ENCODE results near the gene MITD1. TPM values are rescaled to one million over a fixed set of nuclear protein-coding genes. Genes with fewer than 3 reads are reported as not detected.
"Not testable (repeated sequence)": the region's sequence is repeated elsewhere in the genome, so short reads cannot be mapped to it uniquely, and the experiment has no call there.

Gene MITD1
- total RNA-seq, 2 donors from 2014 or later = 39.2 to 47.3 TPM

GRCh38 chr2:99200076-99200800 lies 19.4 kb upstream of the MITD1 start:
- DNase-seq = no peak
- 91 to 100% methylated on average over 2 to 7 of the region's 7 CpGs for WGBS, 2 experiments (ENCODE audit: insufficient coverage in 1 of 2, insufficient read length in 1 of 2)
- Histone ChIP-seq H3K4me3 (ENCODE audit: low read length) (no peak overlapping the region), H3K4me1 (ENCODE audit: control insufficient read depth, insufficient read depth, low read length) (no peaks in the 10 kb centered on the region), H3K27me3 (ENCODE audit: control insufficient read depth, insufficient read depth, low read length, poor library complexity, severe bottlenecking) (no peaks in the 10 kb centered on the region), H3K27ac (ENCODE audit: low read depth, low read length) (no peak overlapping the region), H3K36me3 (ENCODE audit: control insufficient read depth, insufficient read depth, low read length) (peaks cover 32% of the 10 kb centered on the region), H3K9me3 (ENCODE audit: control insufficient read depth, low read length) (peaks cover 14% of the 10 kb centered on the region), H3K9ac (ENCODE audit: extremely low read depth, low read length, poor library complexity, severe bottlenecking) (no peak overlapping the region)
- no peak overlapping the region for H3K27ac Mint-ChIP-seq
- H3K27me3 Mint-ChIP-seq (ENCODE audit: insufficient read depth) = no peaks in the 10 kb centered on the region
- H3K4me1 Mint-ChIP-seq = no peaks in the 10 kb centered on the region
- peaks cover 28% of the 10 kb centered on the region for H3K36me3 Mint-ChIP-seq (ENCODE audit: low read depth)
- TF ChIP-seq, protein P1, sequence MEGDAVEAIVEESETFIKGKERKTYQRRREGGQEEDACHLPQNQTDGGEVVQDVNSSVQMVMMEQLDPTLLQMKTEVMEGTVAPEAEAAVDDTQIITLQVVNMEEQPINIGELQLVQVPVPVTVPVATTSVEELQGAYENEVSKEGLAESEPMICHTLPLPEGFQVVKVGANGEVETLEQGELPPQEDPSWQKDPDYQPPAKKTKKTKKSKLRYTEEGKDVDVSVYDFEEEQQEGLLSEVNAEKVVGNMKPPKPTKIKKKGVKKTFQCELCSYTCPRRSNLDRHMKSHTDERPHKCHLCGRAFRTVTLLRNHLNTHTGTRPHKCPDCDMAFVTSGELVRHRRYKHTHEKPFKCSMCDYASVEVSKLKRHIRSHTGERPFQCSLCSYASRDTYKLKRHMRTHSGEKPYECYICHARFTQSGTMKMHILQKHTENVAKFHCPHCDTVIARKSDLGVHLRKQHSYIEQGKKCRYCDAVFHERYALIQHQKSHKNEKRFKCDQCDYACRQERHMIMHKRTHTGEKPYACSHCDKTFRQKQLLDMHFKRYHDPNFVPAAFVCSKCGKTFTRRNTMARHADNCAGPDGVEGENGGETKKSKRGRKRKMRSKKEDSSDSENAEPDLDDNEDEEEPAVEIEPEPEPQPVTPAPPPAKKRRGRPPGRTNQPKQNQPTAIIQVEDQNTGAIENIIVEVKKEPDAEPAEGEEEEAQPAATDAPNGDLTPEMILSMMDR (conservative IDR thresholded peaks at IDR 0.05) = no peak
- no peak overlapping the region for H3K4me3 Mint-ChIP-seq
- H3K9me3 Mint-ChIP-seq = peaks cover 23% of the 10 kb centered on the region

DNA sequence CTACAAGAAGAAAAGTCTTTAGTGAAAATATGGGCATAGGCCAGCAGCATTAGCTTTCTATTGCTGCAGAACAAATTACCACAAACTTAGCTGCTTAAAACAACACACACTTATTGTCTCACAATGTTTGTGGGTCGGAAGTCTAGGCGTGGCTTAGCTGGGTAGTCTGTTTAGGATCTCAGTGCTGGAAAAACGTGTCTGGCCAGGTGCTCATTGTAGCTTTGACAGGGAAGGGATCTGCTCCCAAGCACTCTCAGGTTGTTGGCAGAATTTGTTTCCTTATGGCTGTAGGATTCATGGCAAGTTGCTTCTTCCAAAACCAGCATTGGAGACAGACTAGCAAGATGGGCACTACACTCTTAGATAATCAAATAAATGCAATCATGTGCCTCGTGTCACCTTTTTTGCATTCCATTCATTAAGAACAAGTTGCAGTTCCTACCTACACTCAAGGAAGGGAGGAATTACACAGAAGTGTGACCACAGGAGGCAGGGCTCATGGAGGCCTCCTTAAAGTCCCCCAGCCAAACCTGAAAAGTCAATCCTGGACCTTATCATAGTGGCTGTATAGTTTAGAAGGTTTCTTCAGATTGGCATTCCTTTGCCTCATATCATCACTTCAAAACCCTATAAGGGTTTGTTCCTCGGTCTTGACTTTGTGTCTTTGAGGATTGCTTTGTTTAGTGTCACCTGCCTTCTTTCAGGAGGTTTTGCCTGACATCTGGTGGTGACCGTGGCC lies 17.4 kb upstream of the MITD1 start:
- TF ChIP-seq, protein P1 (conservative IDR thresholded peaks at IDR 0.05) = peak; percentile 35
- no peak overlapping the region for H3K27ac ChIP-seq (ENCODE audit: low read depth, low read length)
- H3K9me3 ChIP-seq (ENCODE audit: control insufficient read depth, low read length) = peaks cover 3% of the 10 kb centered on the region

GRCh38 chr2:99192364-99192763 lies 11.5 kb upstream of the MITD1 start:
- H3K4me3 Mint-ChIP-seq; H3K27me3 ChIP-seq (ENCODE audit: control insufficient read depth, insufficient read depth, low read length, poor library complexity, severe bottlenecking); H3K27ac ChIP-seq (ENCODE audit: low read depth, low read length); H3K9me3 Mint-ChIP-seq; DNase-seq; H3K27ac Mint-ChIP-seq; H3K9me3 ChIP-seq (ENCODE audit: control insufficient read depth, low read length); H3K4me1 Mint-ChIP-seq; H3K4me1 ChIP-seq (ENCODE audit: control insufficient read depth, insufficient read depth, low read length); H3K9ac ChIP-seq (ENCODE audit: extremely low read depth, low read length, poor library complexity, severe bottlenecking); H3K4me3 ChIP-seq (ENCODE audit: low read length); H3K27me3 Mint-ChIP-seq (ENCODE audit: insufficient read depth): not testable (repeated sequence)
- peaks cover 69% of the 10 kb centered on the region for H3K36me3 ChIP-seq (ENCODE audit: control insufficient read depth, insufficient read depth, low read length)
- H3K36me3 Mint-ChIP-seq (ENCODE audit: low read depth) = peaks cover 69% of the 10 kb centered on the region
- WGBS, 2 experiments (ENCODE audit: insufficient coverage in 1 of 2, insufficient read length in 1 of 2) = 96 to 100% methylated on average over 1 to 4 of the region's 4 CpGs

More for the DNA sequence above, 17.4 kb upstream of the MITD1 start:
- Mint-ChIP-seq H3K4me1 (no peaks in the 10 kb centered on the region), H3K27ac (no peak overlapping the region), H3K9me3 (peaks cover 4% of the 10 kb centered on the region), H3K27me3 (ENCODE audit: insufficient read depth) (no peaks in the 10 kb centered on the region), H3K4me3 (no peak overlapping the region), H3K36me3 (ENCODE audit: low read depth) (peaks cover 28% of the 10 kb centered on the region)
- H3K4me1 ChIP-seq (ENCODE audit: control insufficient read depth, insufficient read depth, low read length) = no peaks in the 10 kb centered on the region
- no peaks in the 10 kb centered on the region for H3K27me3 ChIP-seq (ENCODE audit: control insufficient read depth, insufficient read depth, low read length, poor library complexity, severe bottlenecking)
- WGBS, 2 experiments (ENCODE audit: insufficient coverage in 1 of 2, insufficient read length in 1 of 2) = 88 to 94% methylated on average over 6 of the region's 6 CpGs
- H3K4me3 ChIP-seq (ENCODE audit: low read length) = no peak overlapping the region
- peaks cover 46% of the 10 kb centered on the region for H3K36me3 ChIP-seq (ENCODE audit: control insufficient read depth, insufficient read depth, low read length)
- DNase-seq = no peak
- no peak overlapping the region for H3K9ac ChIP-seq (ENCODE audit: extremely low read depth, low read length, poor library complexity, severe bottlenecking)
